AG04450 (cell line): Measurements from ENCODE around the gene POLD2. TPM values are rescaled to one million over a fixed set of nuclear protein-coding genes. Genes with fewer than 3 reads are reported as not detected.

ENCODE experiments used
- CTCF ChIA-PET: fragments of 300-600, 350-600 bp; formaldehyde crosslinking; extraction: SDS; loops from one replicate; lab custom pipeline; 2022; ENCODE audit warnings: antibody characterized with exemption, inconsistent platforms; lab: Charles Lee
- POLR2A ChIA-PET: fragments of 350-600 bp; formaldehyde crosslinking; extraction: SDS; loops from one replicate; lab custom pipeline; 2021; ENCODE audit warnings: antibody characterized with exemption, inconsistent platforms; lab: Yijun Ruan, JAX
- DNase-seq: peaks from one replicate; pipeline ENCODE4 v3.0.0-alpha.2; 2011; ENCODE audit warnings: low read depth, low spot score
- H3K27ac ChIP-seq: one replicate; pipeline ENCODE4 v1.5.1; 2012; ENCODE audit warnings: low read depth, low read length, control low read depth
- H3K27me3 ChIP-seq: one replicate; pipeline ENCODE4 v1.6.0; 2012; ENCODE audit warnings: low read length; ENCODE audit not compliant: control insufficient read depth, insufficient read depth
- H3K4me3 ChIP-seq: 2 replicates; pipeline ENCODE4 v1.5.1; 2011; ENCODE audit warnings: mild to moderate bottlenecking, low read depth, low read length, control low read depth
- H3K9me3 ChIP-seq: 2 replicates; pipeline ENCODE4 v1.5.1; 2012; ENCODE audit warnings: low read length; ENCODE audit not compliant: control insufficient read depth, insufficient read depth
- polyA plus RNA-seq: library from polyadenylated mRNA; depleted of rRNA; stranded (reverse); fragments of >200 nt; gene quantifications from 2 replicates; pipeline ENCODE4 v1.2.3, GENCODE V29; 2011
- TF ChIP-seq, protein P1 (sequence below): IDR thresholded peaks from 2 replicates; pipeline ENCODE4 v1.5.1; 2011; ENCODE audit warnings: low read depth, low read length, control low read depth, inconsistent platforms

Gene POLD2
- polyA plus RNA-seq, 1 experiment = 64.8 TPM

GRCh38 chr7:44141221-44141850 lies 18.0 kb upstream of the POLD2 start, which contains the start of gene MYL7:
Gene MYL7 (minus strand): TSS chr7:44141332. CDS start chr7:44141305, 27 bp downstream.
- CTCF ChIA-PET = interaction anchor here (0.9 kb wide), 1 partner anchor 56 kb away, joined by 3 read pairs; no protein-coding TSS in a partner anchor
- H3K9me3 ChIP-seq = peaks cover 10% of the 10 kb centered on the region
- peaks cover 38% of the 10 kb centered on the region for H3K27me3 ChIP-seq
- TF ChIP-seq, protein P1, sequence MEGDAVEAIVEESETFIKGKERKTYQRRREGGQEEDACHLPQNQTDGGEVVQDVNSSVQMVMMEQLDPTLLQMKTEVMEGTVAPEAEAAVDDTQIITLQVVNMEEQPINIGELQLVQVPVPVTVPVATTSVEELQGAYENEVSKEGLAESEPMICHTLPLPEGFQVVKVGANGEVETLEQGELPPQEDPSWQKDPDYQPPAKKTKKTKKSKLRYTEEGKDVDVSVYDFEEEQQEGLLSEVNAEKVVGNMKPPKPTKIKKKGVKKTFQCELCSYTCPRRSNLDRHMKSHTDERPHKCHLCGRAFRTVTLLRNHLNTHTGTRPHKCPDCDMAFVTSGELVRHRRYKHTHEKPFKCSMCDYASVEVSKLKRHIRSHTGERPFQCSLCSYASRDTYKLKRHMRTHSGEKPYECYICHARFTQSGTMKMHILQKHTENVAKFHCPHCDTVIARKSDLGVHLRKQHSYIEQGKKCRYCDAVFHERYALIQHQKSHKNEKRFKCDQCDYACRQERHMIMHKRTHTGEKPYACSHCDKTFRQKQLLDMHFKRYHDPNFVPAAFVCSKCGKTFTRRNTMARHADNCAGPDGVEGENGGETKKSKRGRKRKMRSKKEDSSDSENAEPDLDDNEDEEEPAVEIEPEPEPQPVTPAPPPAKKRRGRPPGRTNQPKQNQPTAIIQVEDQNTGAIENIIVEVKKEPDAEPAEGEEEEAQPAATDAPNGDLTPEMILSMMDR = no peak
- no peak within 1 kb of the TSS for H3K27ac ChIP-seq
- DNase-seq = no peak
- no peak within 1 kb of the TSS for H3K4me3 ChIP-seq
- POLR2A ChIA-PET = no interaction called here

DNA sequence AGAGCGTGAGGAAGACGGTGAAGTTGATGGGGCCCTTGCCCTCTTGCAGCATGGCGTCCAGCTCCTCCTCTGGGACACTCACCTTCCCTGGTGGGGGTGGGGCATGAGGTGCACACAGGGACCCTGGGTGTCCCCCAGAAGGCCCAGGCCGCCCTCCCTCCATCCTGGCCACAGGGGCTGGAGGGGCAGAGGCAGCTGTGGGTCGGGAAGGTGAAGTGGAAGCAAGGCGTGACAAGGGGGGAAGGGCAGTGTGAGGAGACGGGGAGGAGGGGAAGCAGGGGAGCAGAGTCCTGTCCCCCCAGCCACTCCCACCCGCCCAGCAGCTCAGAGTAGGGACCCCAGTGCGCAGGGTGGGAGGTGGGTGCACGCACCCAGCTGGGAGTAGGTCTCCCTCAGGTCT lies 17.0 kb upstream of the POLD2 start:
- ChIA-PET CTCF (no interaction called here), POLR2A (no interaction called here)
- no peak overlapping the region for H3K4me3 ChIP-seq
- DNase-seq = no peak
- H3K27me3 ChIP-seq = peaks cover 32% of the 10 kb centered on the region
- H3K27ac ChIP-seq = no peak overlapping the region
- TF ChIP-seq, protein P1 = no peak
- H3K9me3 ChIP-seq = peaks cover 5% of the 10 kb centered on the region

DNA sequence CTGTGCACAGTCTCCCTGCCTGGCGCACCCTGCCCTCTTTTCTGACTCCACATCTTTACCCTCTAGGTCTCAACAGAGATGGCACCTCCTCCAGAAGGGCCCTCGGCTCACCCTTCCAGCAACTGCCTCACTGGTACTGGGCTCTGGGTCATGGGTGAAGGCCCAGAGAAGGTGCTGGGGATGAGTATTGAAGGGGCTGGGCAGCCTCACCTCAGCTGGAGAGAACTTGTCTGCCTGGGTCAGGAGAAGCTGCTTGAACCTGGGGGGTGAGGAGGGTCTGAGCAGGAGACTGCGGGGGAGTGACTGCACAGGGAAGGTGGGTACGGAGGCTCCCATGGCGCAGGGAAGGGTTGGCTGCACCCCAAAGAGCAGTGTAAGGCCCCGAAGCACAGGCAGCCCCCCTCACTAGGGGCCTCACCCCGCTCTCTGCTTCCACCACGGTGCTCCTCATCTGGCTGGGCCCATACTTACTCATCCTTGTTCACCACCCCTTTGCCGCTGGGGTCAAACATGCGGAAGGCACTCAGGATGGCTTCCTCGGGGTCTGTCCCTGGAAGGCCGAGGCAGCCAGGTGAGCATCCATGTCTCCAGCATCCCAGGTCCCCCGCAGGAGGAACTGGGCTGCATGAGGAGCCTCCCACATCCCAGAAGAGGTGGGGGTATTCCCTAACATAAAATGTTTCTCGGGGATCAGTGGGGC lies 16.1 kb upstream of the POLD2 start:
- Histone ChIP-seq H3K4me3 (no peak overlapping the region), H3K27ac (no peak overlapping the region), H3K27me3 (peaks cover 23% of the 10 kb centered on the region), H3K9me3 (no peaks in the 10 kb centered on the region; the same call in 1 of the 2 replicates)
- ChIA-PET CTCF (no interaction called here), POLR2A (no interaction called here)
- DNase-seq = no peak
- TF ChIP-seq, protein P1 = no peak

GRCh38 chr7:44138698-44139097 lies 15.3 kb upstream of the POLD2 start:
- no peak overlapping the region for H3K27ac ChIP-seq
- H3K27me3 ChIP-seq = peaks cover 19% of the 10 kb centered on the region
- TF ChIP-seq, protein P1 = no peak
- no peak overlapping the region for H3K4me3 ChIP-seq
- POLR2A ChIA-PET = no interaction called here
- no peaks in the 10 kb centered on the region for H3K9me3 ChIP-seq
- CTCF ChIA-PET = no interaction called here
- DNase-seq = no peak

- no peak overlapping the region for H3K4me3 ChIP-seq
- no peaks in the 10 kb centered on the region for H3K9me3 ChIP-seq
- peaks cover 14% of the 10 kb centered on the region for H3K27me3 ChIP-seq
- ChIA-PET POLR2A (no interaction called here), CTCF (interaction anchor here (1.0 kb wide), 1 partner anchor 11 kb away, joined by 3 read pairs; no protein-coding TSS in a partner anchor)
- no peak overlapping the region for H3K27ac ChIP-seq
- TF ChIP-seq, protein P1 = no peak
- DNase-seq = no peak
Observed at GRCh38 chr7:44136731-44137130, 13.4 kb upstream of the POLD2 start.
